Measurements from ENCODE around the gene STOML1.
"Not testable (repeated sequence)": the region's sequence is repeated elsewhere in the genome, so short reads cannot be mapped to it uniquely, and the experiment has no call there.

STOML1 gene

DNA sequence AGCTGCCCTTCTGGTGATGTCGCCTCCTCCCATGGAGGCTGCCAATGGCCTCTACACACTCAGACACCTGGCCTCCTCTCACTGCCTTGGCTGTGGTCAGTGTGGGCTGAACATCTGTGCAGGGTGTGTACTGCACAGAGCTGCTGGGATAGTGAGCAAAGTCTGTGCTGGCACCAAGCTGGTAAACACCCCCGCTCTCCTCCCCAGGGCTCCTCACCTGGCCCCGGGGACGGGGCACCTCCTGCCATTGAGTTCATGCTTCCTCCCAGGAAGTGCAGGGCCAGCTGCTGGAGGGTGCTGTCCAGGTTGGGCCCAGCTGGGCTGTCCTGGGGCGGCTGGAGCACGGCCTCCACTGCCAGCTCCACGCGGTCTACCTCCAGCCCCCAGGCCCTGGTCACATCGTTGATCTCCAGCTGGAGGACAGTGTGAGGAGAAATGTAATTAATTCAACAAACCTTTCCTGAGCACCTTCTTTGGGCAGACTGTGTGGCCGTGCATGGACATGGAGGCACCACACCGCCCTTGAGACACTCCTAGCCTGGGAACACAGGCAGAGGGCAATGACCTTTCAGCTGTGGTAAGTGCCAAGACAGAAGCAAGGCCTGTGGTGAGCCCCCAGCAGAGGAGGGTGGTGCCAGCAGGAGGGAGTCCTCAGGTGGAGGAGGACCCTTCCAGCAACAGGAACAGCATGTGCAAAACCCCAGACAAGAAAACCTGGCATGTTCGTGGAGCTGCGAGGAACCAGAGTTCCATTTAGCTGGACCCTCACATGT is 6.8 kb downstream of the STOML1 start:
- H3K27ac Mint-ChIP-seq = peak overlapping the region; percentile 11
- peaks cover 50% of the 10 kb centered on the region for H3K4me1 Mint-ChIP-seq (ENCODE audit: low read depth)
- no peaks in the 10 kb centered on the region for H3K27me3 Mint-ChIP-seq
- no peaks in the 10 kb centered on the region for H3K9me3 Mint-ChIP-seq
- no peaks in the 10 kb centered on the region for H3K36me3 Mint-ChIP-seq (ENCODE audit: low read depth)
- H3K4me3 Mint-ChIP-seq = no peak overlapping the region

DNA sequence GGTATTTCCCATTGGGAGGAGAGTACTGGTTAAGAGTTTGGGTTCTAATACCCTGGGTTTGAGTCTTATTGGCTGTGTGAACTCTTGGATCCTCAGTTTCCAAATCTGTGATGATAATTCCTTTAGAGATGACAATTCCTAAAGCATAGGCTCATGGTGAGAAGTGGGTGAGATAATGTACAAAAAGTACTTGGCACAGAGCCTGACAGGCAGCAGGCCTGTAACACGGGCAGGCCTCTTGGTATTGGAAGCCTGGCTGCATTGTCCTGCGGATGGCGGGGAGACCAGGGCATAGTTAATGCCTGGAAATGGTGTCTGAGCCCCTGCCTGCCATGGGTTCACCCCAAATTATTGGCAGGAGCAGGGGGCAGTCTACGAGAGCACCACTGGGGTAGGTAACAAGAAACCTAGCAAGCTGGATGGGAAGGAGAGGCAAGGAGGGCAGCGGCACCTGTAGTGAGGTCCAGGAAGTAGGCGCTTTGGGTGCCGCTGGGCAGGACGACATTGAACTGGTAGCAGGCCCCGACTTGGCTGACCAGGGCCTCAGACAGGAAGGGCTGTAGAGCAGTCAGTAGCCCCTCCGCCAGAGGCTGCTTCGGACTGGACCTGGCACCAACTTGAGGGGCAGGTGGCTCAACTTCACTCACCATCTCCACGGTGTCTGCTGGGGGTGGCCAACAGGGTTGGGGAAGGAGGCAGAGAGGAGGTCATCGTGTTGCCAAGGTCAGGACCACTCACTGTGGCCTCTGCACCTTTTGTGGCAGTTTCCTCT is 7.7 kb downstream of the STOML1 start:
- no peaks in the 10 kb centered on the region for H3K9me3 Mint-ChIP-seq
- H3K4me3 Mint-ChIP-seq = no peak overlapping the region
- H3K4me1 Mint-ChIP-seq (ENCODE audit: low read depth) = peaks cover 51% of the 10 kb centered on the region
- H3K27ac Mint-ChIP-seq = peak overlapping the region; percentile 60
- H3K36me3 Mint-ChIP-seq (ENCODE audit: low read depth) = no peaks in the 10 kb centered on the region
- H3K27me3 Mint-ChIP-seq = no peaks in the 10 kb centered on the region

DNA sequence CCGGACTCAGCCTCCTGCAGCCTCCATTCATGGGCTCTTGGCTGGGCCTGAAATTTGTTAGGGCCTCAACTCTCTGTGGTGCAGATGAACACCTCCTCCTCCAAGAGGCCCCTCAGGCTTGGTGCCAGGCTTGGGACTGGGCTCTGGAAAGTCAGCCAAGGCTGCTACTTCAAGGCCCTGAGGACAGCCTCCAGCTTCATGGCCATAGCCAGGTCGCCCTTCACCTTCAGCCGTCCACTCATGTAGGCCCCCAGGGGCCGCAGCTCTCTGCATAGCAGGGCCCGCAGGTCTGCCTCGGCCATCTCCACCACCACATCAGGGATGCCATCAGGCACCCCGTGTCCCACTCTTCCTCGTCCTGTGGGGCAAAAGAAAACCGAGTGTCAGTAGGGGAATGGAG is 8.3 kb downstream of the STOML1 start:
- H3K27me3 Mint-ChIP-seq = no peaks in the 10 kb centered on the region
- peaks cover 54% of the 10 kb centered on the region for H3K4me1 Mint-ChIP-seq (ENCODE audit: low read depth)
- H3K27ac Mint-ChIP-seq = no peak overlapping the region
- no peak overlapping the region for H3K4me3 Mint-ChIP-seq
- no peaks in the 10 kb centered on the region for H3K9me3 Mint-ChIP-seq
- no peaks in the 10 kb centered on the region for H3K36me3 Mint-ChIP-seq (ENCODE audit: low read depth)

DNA sequence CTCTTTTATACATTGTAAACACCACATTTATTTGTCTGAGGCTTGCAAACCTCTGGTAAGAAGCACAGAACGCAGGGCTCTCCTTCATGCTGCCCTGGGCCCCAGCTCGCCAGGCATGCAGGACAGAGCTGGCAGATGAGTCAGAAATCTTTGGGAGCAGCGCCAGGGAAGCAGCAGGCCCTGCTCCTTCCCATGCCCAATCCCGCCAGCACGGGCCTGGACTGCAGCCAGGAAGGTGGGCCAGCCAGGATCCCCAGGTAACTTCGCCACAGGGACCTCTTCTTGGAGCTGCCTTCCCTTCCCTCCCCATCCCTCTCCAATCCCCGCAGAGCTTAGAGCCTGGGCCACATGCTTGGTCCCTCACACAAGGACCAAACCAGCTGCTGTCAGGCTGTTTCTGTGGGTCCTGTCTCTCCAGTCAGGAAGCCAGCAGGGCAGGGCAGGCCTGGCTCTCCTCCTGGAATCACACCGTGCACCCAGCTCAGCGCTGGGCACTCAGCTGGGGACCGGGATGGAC is 8.8 kb downstream of the STOML1 start:
- Mint-ChIP-seq H3K27me3 (no peaks in the 10 kb centered on the region), H3K27ac (peak overlapping the region; percentile 84), H3K9me3 (no peaks in the 10 kb centered on the region), H3K4me3 (no peak overlapping the region), H3K4me1 (ENCODE audit: low read depth) (peaks cover 54% of the 10 kb centered on the region), H3K36me3 (ENCODE audit: low read depth) (no peaks in the 10 kb centered on the region)

DNA sequence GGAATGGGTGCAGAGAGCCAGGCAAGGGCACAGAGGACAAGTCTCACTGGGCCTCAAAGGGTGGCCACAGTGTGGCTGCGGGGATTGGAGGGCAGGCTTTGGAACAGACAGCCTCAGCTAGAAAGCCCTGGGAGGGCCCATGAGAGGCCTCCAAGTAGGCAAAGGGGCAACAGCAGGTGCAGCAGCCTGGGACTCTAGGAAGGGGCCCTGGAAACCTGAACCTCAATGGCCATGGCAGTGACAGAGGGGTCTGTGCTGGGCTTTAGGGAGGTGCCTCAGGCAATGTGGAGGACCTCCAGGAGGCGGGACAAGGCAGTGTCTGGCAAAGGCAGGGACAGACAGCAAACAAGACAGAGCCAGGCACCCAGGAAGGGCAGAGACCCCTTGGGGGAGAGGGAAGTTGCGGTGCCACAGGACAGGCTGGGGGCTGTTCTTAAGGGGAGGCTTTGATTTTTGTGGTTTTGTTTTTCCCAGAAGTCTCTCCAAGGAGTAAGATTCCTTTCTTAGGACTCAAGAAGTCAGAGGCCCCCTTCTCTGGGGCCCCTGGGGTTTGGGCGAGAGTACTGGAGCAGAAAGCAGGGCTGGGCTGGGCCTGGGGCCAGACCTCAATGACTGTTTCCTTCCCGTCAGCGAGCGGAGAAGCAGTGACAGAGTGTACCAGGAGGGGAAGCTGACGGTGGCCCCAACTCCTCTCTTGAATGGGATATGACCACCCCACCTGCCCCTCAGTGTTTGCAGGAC is 9.7 kb downstream of the STOML1 start:
- H3K4me1 Mint-ChIP-seq (ENCODE audit: low read depth) = peaks cover 47% of the 10 kb centered on the region
- H3K27me3 Mint-ChIP-seq = no peaks in the 10 kb centered on the region
- no peaks in the 10 kb centered on the region for H3K9me3 Mint-ChIP-seq
- H3K27ac Mint-ChIP-seq = peak overlapping the region; percentile 84
- no peaks in the 10 kb centered on the region for H3K36me3 Mint-ChIP-seq (ENCODE audit: low read depth)
- H3K4me3 Mint-ChIP-seq = peak overlapping the region; percentile 49

DNA sequence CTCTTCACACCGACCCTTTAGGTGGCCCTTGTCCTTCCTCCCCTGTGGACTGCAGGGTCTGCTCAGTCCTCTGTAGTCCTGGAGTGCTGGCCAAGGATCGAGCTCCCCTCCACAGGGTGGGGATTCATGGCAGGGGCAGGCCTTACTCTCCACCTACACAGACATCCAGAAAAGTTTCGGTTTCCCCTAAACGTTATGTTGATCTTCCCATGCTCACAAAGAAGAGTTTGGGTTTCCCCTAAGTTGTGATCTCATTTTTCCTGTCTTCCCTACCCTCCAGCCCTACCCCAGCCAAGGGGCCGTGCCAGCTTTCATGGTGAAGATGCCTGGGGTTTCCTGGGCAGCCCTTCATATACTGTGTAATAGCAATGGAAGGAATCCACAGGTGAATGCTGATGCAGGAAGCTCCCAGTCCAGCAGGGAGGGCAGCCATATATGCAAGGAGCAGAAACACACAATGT is 10.3 kb downstream of the STOML1 start:
- Mint-ChIP-seq H3K4me1 (ENCODE audit: low read depth) (peaks cover 46% of the 10 kb centered on the region), H3K36me3 (ENCODE audit: low read depth) (no peaks in the 10 kb centered on the region), H3K27me3 (no peaks in the 10 kb centered on the region), H3K9me3 (no peaks in the 10 kb centered on the region), H3K4me3 (peak overlapping the region; percentile 49), H3K27ac (peak overlapping the region; percentile 84)

DNA sequence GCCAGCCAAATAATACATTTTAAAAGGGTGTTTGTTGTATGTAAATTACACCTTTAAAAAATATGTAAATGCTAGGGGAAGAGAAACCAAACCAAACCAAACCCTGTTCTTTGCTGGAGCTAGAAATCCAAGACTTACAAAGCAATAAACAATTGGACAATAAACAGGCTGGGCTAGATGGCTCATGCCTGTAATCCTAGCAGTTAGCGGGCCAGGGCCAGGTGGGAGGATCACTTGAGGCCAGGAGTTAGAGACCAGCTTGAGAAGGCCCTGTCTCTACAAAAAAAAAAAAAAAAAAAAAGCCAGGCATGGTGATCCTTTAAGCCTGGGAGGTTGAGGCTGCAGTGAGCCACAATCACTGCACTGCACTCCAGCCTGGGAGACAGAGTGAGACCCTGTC is 12.5 kb downstream of the STOML1 start:
- Mint-ChIP-seq H3K36me3 (ENCODE audit: low read depth) (peaks cover 5% of the 10 kb centered on the region), H3K9me3 (no peaks in the 10 kb centered on the region), H3K27me3 (peaks cover 17% of the 10 kb centered on the region), H3K4me3 (no peak overlapping the region), H3K27ac (no peak overlapping the region), H3K4me1 (ENCODE audit: low read depth) (peaks cover 62% of the 10 kb centered on the region)

DNA sequence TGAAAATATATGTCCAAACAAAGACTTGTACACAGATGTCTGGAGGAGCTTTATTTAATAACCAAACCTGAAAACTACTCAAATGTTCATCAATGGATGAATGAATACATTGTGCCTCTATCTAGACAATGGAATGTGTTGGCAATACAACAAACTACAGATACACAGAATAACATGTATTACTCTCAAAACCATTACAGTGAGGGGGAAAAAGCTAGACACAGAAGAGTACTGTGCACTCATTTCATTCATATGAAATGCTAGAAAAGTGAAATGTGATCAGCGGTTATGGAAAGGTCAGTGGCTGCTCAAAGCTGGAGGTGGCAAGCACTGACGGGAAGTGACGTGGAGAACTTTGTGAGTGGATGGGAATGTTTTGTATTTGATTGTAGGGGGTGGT is 13.2 kb downstream of the STOML1 start:
- H3K4me1 Mint-ChIP-seq (ENCODE audit: low read depth) = peaks cover 60% of the 10 kb centered on the region
- H3K9me3 Mint-ChIP-seq = no peaks in the 10 kb centered on the region
- no peak overlapping the region for H3K4me3 Mint-ChIP-seq
- H3K27ac Mint-ChIP-seq = no peak overlapping the region
- peaks cover 22% of the 10 kb centered on the region for H3K27me3 Mint-ChIP-seq
- peaks cover 5% of the 10 kb centered on the region for H3K36me3 Mint-ChIP-seq (ENCODE audit: low read depth)

DNA sequence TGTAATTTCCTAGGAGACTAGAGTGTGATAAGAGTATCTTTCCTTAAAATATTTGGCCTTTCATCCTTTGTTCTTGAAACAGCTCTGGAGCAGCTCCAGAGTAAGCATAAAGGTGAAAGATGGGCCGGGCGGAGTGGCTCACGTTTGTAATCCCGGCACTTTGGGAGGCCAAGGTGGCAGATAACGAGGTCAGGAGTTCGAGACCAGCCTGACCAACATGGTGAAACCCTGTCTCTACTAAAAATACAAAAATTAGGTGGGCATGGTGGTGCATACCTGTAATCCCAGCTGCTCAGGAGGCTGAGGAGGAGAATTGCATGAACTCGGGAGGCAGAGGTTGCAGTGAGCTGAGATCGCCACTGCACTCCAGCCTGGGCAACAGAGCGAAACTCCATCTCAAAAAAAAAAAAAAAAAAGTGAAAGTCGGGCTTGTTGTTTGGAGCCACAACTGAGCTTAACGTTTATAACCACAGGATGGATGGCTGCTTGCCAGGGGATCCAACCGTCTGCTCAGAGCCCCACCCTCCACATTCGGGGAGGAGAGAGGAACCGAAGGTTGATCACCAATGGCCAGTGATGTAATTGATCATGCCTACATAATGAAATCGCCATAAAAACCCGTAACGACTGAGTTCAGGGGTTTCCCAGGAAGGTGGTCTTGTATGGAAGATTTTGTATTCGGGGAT is 16.5 kb downstream of the STOML1 start:
- not testable (repeated sequence) for H3K27ac Mint-ChIP-seq; H3K36me3 Mint-ChIP-seq (ENCODE audit: low read depth); H3K9me3 Mint-ChIP-seq
- H3K4me3 Mint-ChIP-seq = peak overlapping the region; percentile 30
- peaks cover 22% of the 10 kb centered on the region for H3K27me3 Mint-ChIP-seq
- H3K4me1 Mint-ChIP-seq (ENCODE audit: low read depth) = peaks cover 36% of the 10 kb centered on the region

DNA sequence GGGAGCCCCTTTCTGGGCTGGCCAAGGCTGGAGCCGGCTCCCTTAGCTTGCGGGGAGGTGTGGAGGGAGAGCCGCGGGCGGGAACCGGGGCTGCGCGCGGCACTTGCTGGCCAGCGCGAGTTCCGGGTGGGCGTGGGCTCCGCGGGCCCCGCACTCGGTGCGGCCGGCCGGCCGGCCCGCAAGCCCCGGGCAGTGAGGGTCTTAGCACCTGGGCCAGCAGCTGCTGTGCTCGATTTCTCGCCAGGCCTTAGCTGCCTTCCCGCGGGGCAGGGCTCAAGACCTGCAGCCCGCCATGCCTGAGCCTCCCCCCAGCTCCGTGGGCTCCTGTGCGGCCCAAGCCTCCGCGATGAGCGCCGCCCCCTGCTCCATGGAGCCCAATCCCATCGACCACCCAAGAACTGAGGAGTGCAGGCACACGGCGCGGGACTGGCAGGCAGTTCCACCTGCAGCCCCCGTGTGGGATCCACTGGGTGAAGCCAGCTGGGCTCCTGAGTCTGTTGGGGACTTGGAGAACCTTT is 18.4 kb downstream of the STOML1 start:
- H3K4me3 Mint-ChIP-seq; H3K9me3 Mint-ChIP-seq; H3K27ac Mint-ChIP-seq; H3K36me3 Mint-ChIP-seq (ENCODE audit: low read depth): not testable (repeated sequence)
- Mint-ChIP-seq H3K27me3 (peaks cover 22% of the 10 kb centered on the region), H3K4me1 (ENCODE audit: low read depth) (peaks cover 29% of the 10 kb centered on the region)

DNA sequence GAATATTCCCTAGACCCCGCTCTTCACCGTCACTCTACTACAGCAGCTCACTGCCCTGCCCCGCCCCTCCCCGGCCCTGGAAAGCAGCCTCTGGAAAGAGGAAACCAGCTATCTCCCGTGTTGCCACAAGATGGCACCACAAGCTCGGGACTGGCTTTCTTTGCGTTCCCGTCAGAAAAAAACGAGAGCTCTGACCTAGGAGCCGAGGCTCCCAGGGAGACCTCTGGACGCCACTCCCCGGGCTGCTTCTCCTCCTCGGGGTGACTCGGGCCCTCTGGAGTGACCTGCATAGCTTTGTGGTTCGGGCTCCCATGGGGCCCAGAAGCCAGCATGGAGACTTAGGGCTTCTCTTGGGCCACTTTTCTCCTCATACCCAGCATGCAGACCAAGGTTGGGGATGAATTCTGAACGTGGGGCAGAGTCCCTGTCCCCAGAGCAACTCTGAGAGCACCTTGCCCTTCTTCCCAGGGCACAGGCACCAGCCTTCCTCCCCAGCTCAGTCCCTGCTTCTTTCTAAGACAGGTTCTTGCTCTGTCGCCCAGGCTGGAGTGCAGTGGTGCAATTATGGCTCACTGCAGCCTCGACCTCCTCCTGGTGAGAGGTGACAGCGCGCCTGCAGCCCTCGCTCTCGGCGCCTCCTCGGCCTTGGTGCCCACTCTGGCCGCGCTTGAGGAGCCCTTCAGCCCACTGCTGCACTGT is 19.0 kb downstream of the STOML1 start:
- Mint-ChIP-seq H3K27ac (no peak overlapping the region), H3K4me3 (no peak overlapping the region), H3K27me3 (peaks cover 22% of the 10 kb centered on the region), H3K4me1 (ENCODE audit: low read depth) (peaks cover 29% of the 10 kb centered on the region), H3K9me3 (no peaks in the 10 kb centered on the region), H3K36me3 (ENCODE audit: low read depth) (peaks cover 5% of the 10 kb centered on the region)

DNA sequence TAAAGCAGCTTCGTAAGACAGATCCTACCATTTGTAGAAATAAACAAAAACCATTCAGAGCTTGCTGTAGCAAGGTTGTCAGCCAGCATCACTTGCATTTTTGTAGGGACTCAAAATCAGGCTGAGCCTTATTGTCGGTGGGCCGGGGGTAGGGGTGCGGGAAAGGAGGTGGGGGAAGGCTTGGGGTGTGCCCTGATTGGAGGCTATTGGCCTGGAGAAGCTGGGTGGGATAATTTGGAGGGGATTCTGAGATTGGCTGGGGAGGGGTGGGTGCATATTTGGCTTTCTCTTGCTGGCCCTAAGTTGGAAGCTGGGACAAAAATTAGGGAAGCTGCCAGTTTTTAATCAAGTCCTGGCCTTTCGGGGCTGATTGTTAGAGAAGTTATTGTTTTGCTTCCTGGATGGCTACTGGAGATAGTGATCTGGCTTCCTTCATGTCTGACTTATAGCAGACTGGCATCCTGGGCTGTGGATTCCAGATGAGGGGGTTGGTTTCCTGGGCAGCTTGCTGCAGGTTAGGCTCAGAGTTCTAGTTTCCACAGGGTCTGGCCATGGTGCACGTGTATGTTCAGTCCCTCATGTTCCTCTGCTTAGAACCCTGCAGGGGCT is 22.8 kb downstream of the STOML1 start:
- peaks cover 29% of the 10 kb centered on the region for H3K4me1 Mint-ChIP-seq (ENCODE audit: low read depth)
- no peak overlapping the region for H3K4me3 Mint-ChIP-seq
- no peaks in the 10 kb centered on the region for H3K9me3 Mint-ChIP-seq
- H3K27me3 Mint-ChIP-seq = peaks cover 2% of the 10 kb centered on the region
- no peak overlapping the region for H3K27ac Mint-ChIP-seq
- H3K36me3 Mint-ChIP-seq (ENCODE audit: low read depth) = no peaks in the 10 kb centered on the region

DNA sequence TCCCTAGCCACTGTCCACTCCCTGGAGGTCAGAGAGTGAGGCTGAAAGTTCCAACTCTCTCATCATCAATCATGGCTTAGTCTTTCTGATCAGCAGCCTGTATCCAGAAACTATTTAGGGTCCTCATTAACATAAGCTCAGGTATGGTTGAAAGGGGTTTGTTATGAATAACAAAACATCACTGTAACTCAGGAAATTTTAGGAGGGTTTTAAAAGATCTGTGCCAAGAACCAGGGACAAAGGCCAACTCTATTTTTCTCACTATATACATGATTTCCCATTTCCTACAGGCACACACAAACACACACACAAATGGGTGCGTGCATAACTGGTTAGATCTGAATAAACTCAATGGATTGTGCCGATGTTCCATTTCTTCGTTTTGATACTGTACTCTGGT is 23.6 kb downstream of the STOML1 start:
- H3K36me3 Mint-ChIP-seq (ENCODE audit: low read depth) = no peaks in the 10 kb centered on the region
- H3K4me1 Mint-ChIP-seq (ENCODE audit: low read depth) = peaks cover 28% of the 10 kb centered on the region
- H3K4me3 Mint-ChIP-seq = no peak overlapping the region
- no peaks in the 10 kb centered on the region for H3K9me3 Mint-ChIP-seq
- H3K27me3 Mint-ChIP-seq = no peaks in the 10 kb centered on the region
- no peak overlapping the region for H3K27ac Mint-ChIP-seq

Measured in stimulated activated naive CD8-positive, alpha-beta T cell treated with anti-CD3 and anti-CD28 coated beads, Interleukin-15, Interleukin-2, amounts not matched to agents 100 ng/mL and 50 ng/mL, for 24 hours (primary cell).